Upper lobe of left lung (tissue), 4 donors: Measurements from ENCODE around the gene GRID2IP.

Experiments used
- CTCF ChIP-seq, 6 experiments: fragments of 450-650 bp in 4 of 6; fragments of 200-600 bp in 2 of 6; sonication (generic) in 2 of 6; IDR thresholded peaks; one replicate each; pipeline ENCODE4 v1.5.1; 2016 to 2019; ENCODE audit warnings: antibody characterized with exemption in 6 of 6
- POLR2AphosphoS5 ChIP-seq, 2 donors: sonication (generic); formaldehyde crosslinking; IDR thresholded peaks; one replicate each; pipeline ENCODE4 v1.5.1; 2017; ENCODE audit warnings: antibody characterized with exemption in 2 of 2

- TF ChIP-seq POLR2AphosphoS5 (IDR thresholded peaks at IDR 0.05), result no peak
- no peak for TF ChIP-seq CTCF (IDR thresholded peaks at IDR 0.05)
Measured at GRCh38 chr7:6567886-6568285, 16.6 kb upstream of the GRID2IP start.
